H1 (cell line): ENCODE data around the gene NDEL1.

Source experiments
- TF ChIP-seq, protein P1 (sequence below), 3 experiments: IDR thresholded peaks; 1 replicate in 2 of 3; 2 replicates in 1 of 3; pipeline versions ENCODE4 v1.5.1 to v1.6.1; 2011; ENCODE audit warnings: low read length in 3 of 3, mild to moderate bottlenecking in 3 of 3, inconsistent platforms in 2 of 3, low read depth in 1 of 3, moderate library complexity in 1 of 3; ENCODE audit not compliant: insufficient read depth in 1 of 3; ENCODE audit errors: control extremely low read depth in 1 of 3
- TF ChIP-seq, protein P2 (sequence below): IDR thresholded peaks from 2 replicates; pipeline ENCODE4 v1.6.1; 2012; ENCODE audit warnings: inconsistent platforms

DNA sequence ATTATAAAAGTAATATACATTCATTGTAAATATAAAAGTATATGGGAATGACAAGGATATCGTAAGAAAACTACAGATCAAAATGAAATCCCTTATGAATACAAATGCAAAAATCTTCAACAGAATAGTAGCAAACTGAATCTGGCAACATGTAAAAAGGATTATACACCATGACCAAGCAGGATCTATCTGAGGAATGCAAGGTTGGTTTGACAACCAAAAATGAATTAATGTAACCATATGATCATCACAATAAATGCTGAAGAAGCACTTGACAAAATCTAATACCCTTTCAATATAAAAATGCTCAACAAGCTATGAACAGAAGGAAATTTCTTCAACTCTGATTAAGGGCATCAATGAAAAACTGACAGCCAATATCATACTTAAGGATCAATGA lies 48.8 kb downstream of the NDEL1 start:
- TF ChIP-seq, protein P1, sequence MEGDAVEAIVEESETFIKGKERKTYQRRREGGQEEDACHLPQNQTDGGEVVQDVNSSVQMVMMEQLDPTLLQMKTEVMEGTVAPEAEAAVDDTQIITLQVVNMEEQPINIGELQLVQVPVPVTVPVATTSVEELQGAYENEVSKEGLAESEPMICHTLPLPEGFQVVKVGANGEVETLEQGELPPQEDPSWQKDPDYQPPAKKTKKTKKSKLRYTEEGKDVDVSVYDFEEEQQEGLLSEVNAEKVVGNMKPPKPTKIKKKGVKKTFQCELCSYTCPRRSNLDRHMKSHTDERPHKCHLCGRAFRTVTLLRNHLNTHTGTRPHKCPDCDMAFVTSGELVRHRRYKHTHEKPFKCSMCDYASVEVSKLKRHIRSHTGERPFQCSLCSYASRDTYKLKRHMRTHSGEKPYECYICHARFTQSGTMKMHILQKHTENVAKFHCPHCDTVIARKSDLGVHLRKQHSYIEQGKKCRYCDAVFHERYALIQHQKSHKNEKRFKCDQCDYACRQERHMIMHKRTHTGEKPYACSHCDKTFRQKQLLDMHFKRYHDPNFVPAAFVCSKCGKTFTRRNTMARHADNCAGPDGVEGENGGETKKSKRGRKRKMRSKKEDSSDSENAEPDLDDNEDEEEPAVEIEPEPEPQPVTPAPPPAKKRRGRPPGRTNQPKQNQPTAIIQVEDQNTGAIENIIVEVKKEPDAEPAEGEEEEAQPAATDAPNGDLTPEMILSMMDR (IDR thresholded peaks at IDR 0.05; ENCODE audit: control extremely low read depth in 1 of 3, insufficient read depth in 1 of 3, low read depth in 1 of 3, low read length in 3 of 3): no peak
- TF ChIP-seq, protein P2, sequence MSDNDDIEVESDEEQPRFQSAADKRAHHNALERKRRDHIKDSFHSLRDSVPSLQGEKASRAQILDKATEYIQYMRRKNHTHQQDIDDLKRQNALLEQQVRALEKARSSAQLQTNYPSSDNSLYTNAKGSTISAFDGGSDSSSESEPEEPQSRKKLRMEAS: no peak
